GM21723 (cell line): Measurements from ENCODE around the gene DCTN1.
"Not testable (repeated sequence)": the region's sequence is repeated elsewhere in the genome, so short reads cannot be mapped to it uniquely, and the experiment has no call there.

Source experiments
- ATAC-seq: cut with Tn5 transposase; IDR thresholded peaks from one replicate; pipeline ENCODE4 v1.9.1; 2021; ENCODE audit warnings: mild to moderate bottlenecking, moderate library complexity; ENCODE audit not compliant: unreplicated experiment

The DCTN1 gene

DNA sequence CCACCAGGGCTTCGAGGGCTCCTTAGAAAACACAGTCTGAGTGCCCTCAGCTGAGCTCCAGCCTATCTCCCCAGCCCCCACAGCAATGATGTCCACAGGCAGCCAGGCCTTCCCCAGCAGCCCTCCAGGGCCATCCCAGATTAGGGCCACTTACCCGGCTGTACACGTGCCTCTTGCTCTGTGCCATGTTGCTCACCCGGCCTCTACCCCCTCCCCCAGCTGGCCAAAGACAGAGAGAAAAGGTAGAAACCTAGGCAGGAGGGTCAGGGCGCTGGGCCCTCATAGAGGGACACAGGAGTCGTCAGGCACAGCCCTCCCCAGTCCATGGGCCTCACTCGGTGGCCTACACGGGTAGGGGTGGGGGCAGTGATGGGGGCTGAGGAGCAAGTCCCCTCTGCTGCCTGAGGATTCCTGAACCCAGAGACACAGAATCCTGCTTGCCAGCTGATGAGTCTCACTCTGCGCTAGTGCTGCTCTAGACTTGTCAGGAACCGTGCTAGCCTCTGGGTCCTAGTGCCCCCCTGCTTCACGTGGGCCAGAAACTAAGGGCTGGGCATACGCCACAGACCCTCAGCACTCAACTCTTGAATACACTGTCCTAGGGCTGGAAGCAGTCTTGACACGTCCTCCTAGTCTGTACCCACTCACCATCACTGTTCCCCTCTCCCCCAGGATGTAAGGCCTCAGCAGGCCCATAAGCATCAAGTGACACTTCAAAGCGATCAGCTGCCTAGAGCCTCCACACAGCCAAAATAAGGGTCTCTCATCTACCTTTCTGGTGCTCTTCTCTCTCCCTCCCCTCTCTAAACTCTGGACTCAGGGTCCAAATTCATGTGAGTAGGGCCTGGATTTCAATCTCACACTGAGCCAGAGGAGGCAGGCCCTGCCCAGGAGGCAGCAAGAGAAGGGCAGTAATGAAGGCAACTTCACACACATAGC lies at the start of gene DCTN1:
Gene DCTN1 (minus strand): TSS at position 461 of the 939 bp plus-strand sequence. CDS start 274 bp downstream, at position 187.
- ATAC-seq: peak; percentile 57

DNA sequence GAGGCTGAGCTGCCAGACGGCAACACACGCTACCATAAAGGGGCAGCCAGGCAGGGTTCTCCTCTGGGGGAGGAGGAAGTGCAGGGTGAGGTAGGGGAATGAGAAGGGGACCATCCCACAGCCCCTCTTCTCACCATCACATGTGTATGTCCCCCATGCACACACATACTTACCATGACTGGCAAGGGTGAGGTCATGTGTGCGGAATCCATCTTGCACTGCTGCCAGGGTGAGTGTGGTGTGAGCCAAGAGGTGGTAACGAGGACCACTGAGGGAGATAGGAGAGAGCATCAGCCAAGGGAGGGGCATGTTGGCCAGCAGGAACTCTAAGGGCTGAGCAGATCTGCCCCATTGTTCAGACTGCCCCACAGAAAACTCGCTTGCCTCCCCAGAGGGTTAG lies 48.6 kb upstream of the DCTN1 start:
- ATAC-seq: no peak

DNA sequence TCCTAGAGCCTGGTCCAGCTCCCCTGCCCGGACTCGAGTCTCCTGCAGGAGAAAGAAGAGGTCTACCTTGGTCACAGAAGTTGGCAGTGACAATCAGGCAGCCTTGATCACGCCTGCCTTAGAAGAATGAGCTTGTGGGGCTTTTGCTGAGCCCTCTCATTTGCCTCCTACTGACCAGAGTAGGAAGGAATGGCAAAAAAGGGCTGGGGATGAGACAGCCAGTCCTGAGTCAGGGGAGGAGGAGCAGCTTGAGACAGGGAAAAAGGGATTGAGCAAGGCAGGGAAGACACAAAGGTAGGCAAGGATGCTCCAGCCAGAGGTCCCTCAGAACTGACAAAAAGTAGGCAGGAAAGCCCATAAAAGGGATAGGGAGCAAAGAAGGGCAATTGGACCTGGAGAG lies 47.4 kb upstream of the DCTN1 start:
- ATAC-seq: no peak

DNA sequence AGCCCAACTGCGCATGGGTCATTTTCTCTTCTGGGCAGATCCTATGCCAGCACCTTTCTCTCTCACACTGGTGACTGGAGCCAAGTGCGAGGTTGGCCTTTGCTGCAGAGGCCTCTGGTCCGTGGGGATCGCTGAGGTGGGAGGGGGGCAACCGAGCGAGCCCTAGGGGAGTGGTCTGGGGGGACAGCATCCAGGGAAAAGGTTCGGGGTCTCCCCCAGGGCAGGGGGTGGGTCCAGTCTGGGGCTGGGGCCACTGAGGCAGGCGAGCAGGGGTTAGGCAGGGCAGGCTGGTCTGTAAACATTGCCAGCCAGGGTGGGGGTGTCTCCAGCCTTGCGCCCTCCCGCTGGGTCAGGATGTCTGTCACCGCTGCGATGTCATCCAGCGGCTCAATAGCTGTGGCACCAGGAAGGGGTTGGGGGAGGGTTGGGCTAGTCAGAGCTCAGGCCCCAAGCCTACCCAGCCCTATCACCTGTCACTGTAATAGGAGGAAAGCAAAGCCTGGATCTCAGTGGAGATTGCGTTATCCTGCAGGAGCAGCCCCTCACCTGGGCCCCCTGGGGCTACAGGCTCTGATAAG lies 46.2 kb upstream of the DCTN1 start:
- ATAC-seq: no peak

DNA sequence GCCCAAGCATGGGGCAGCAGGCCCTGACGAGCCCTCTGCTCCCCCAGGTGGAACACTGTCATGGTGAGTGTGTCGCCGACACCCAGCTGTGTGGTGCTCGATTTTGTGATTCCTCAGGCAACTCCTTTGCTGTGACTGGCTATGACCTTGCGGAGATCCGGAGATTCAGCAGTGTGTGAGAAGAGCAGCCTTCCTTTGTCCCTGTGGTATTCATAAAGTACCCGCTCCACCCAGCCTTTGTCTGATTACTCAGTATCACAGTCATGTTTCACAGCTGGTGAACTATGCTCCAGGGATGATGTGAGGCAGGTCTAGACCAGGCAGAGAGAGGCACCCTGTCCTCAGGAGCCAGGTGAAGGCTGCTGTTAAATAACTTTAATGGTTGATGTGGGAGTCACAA lies 45.4 kb upstream of the DCTN1 start:
- ATAC-seq: no peak

DNA sequence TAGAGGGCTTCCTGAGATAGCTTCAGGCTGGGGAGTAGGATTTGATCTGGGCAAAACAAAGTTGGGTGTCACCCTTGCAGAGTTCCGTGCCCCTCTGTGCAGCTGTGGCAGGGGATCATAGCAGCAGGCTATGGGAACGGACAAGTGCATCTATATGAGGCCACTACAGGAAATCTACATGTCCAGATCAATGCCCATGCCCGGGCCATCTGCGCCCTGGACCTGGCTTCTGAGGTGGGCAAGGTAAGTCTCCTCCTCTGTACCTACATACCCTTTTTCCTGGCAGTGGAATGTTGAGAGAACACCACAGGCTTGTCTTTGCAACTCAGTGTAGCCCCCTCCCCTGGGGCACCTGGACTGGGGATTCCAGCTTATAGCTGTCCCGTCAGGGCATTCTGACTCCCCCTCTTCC lies 44.9 kb upstream of the DCTN1 start:
- ATAC-seq: no peak

DNA sequence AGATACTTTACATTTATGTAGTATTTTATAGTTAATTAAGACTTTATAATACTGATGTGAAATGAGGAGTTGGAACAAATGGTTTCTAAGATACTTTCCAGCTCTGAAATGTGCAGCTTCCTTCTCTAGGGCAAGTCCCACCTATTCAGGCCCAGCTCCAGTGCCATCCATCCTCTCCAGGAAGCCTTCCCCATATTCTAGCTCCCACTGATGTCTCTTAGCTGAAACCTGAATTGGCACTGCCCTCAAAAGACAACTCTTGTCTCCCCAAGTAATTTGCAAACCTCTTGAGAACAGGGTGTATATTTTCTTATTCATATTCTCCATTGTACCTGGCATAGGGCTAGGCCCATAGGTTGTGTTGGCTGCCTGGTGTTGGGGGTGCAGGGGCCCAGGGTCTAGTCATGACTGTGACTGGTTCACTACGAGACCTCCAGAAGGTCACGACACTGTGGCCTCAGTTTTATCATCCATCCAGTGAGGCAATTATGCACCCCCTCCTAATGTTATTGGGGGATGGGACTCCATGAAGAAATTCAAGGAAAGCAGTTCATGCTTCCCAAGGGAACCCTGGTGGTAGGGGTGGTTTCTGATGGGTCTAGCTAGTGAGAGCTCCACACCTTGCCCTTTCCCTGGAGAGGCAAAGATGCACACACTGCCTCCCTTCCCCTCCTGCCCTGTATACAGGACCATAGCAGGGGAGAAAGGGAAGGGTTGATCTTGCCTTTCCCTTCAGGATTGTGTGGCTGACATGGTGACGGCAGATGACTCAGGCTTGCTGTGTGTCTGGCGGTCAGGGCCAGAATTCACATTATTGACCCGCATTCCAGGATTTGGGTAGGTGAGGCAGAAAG lies 44.3 kb upstream of the DCTN1 start:
- no peak for ATAC-seq

DNA sequence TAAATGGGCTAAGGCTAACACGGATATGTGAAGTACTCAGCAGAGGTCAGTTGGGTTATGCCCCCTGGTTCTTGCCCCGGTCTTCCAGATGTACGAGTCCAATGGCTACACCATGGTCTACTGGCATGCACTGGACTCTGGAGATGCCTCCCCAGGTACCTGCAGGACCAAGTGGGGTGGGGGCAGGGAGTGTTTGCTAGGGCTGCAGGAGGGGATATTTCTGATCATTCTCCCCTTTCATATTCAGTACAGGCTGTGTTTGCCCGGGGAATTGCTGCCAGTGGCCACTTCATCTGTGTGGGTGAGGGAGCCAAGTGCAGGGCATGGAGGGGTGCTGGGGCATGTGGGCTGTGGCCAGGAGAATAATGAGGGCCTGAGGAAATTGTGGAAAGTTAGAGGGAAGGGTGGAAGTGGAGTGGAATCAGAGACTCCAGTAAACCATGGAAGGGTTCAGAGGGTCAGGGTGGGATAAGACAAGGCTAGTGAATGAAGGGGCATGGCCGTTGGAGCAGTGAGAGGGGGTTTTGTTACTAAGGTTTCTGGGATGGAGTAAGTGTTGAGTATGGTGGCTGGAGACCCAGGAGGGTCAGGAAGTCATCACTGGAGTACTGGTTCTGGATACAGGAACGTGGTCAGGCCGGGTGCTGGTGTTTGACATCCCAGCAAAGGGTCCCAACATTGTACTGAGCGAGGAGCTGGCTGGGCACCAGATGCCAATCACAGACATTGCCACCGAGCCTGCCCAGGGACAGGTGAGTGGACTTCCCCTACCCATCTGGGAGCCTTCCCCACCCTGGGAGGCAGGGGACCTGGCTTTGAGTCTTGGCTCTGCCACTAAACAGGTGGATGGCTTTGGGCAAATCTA lies 43.4 kb upstream of the DCTN1 start:
- ATAC-seq: no peak

DNA sequence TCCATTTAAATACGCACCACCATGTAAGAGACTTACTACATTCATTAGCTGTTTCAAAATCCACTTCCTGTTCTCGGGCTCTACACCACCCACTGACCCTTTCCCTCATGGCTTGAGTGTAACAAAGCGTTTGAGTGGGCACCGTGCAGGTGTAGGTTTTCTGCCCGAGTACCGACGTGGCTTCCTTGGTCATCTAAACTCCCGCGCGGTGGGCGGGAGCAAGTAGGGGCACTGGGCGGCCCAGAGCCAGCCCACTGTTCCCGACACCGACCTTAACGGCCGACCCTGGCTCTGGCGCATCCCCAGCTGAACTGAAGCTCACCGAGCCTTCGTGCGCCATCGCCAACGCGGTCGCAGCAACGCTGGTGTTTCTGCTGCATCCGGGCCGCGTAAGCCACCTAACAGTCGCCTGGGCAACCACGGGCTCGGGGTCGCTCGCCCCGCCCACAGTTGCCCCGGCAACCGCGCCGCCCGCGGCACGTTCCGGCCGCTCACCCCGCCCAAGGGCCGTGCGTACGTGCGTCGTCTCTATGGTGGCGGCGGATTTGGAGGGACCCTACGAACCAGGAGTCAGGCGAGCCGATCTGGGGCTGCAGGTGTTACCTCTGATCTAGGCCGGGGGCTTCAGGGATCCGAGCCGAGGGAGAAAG lies 41.2 kb upstream of the DCTN1 start, which contains the start of the genes C2orf81 and WDR54:
Gene C2orf81 (minus strand): TSS at position 399 of the 650 bp plus-strand sequence. CDS start 59 bp downstream, at position 340.
Gene WDR54 (plus strand): TSS at position 510 of the 650 bp plus-strand sequence. CDS start 424 bp downstream, outside the sequence.
- peak; percentile 93 for ATAC-seq

DNA sequence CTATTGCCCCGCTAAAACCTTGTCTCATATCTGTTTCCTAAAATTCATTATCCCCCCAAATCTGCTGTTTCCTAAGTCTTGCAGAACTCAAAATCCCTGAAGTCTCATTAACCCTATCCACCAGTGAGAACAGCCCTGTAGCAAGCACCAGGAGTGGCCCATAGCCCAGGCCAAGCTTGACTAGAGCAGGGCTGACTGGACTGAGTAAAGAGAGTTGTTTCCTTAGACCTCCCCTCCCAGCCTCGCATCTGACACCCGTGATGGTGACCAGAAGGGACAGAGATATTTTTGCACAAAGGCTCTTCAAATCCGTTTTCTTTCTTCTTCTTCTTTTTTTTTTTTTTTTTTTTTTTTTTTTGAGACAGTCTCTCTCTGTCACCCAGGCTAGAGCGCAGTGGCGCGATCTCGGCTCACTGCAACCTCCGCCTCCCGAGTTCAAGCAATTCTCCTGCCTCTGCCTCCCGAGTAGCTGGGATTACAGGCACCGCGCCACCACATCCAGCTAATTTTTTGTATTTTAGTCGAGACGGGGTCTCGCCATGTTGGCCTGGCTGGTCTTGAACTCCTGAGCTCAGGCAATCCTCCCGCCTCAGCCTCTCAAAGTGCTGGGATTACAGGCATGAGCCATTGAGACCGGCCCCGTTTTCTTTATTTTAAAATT lies 40.5 kb upstream of the DCTN1 start:
- ATAC-seq: not testable (repeated sequence)

DNA sequence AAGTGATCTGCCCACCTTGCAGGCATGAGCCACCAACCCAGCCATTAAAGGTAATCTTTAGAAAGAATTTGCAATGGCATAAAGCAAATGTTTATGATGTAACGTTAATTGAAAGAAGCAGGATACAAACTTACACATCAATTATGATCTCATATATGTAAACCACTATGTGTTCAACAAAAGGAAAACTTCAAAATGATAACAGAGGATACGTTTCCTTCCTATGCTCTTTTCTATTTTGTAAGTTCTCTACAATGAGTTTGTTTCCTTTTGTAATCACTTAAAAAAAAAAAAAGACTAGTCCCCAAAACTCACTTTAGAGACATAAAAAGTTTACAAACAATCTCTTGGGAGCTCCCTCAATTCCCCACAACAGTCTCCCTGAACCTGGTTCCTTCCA lies 39.9 kb upstream of the DCTN1 start:
- no peak for ATAC-seq

DNA sequence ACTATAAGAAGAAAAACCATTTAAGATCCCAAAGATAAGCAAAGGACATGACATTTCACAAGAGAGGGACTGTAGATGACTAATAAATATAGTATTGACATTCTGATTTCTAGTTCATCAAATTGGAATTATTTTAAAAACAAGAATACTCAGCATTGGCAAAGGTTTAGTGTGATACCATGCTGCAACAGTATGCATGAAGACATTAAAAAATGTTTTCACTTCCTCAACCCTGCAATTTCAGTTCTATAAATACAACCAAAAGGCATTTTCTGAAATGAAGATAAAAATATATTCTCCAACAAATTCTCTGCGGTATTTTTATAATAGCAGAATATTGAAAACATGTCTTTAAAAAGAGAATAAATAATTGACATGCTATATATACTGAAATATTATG lies 39.2 kb upstream of the DCTN1 start:
- no peak for ATAC-seq

DNA sequence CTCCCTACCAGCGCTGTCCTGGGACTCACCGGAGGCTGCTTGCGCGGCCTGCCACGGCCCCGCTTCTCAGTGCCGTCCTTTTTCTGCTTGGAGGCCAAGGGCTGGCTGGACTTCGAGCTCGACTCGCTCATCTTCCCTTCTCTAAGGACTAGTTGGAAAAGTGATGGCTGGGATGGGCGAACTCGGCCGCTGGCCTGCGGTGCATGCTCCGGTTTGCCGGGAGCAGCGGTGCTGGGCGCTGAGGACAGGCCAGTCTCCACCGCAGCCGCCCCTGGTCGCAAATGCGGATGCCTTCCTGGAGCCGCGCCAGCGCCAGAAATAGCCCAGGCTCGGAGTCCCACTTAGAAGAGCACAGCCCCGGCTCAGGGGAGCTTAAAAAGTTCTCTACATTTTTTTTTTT lies 38.2 kb upstream of the DCTN1 start:
- no peak for ATAC-seq

DNA sequence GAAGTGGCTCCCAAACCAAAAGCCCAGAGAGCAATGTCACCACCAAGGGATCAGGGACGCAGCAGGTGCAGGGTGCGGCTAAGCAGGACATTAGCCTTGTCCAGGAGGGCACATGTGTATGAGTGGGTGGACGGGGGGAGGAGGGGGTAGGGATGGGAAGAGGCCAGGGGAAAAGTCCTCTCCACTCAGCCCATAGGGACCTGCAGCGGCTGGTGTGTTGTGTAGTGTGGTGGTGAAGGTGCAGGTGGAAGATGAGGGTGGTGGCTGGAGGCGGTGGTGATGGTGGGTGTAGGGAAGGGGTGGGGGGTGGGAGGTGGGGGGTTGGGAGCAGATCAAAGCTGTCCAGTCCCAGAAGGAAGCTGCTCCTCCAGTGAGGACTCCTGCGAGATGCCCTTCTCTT lies 37.7 kb upstream of the DCTN1 start:
- no peak for ATAC-seq

DNA sequence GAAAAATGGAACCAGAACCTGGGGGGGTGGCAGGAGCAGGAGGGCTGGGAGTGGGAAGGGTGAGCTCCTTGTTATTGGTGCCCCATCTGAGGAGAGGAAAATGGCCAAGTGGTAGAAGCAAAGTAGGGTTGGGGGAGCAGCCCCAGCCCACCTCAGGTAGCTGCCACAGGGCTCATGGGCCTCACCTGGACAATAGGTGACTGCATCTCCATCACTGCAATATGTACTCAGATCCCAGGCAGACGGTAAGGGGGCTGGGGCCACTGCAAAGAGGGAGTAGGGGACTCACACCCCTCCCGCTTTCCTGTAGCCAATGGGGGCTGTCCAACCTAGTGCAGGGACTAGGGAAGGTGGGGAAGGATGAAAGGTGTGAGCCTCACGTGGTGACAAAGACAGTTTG lies 37.1 kb upstream of the DCTN1 start:
- ATAC-seq: no peak

DNA sequence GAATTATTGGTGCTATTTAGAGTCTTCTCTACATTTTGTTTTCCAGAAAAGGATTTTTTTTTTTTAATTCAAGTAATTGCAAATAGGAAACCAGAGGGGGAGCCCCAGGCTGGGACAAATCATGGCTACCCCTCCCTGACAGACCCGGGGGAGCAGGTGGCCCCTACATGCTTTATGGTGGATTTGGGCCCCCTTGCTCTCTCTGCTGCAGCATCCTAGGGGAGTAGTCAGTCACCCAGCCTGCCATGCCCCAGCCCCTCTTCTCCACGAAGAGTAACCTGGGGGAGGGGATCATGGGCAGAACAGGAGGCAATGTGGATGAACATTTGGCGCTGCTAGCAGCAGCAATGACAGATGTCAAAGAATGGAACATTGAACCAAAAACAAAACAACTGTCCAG lies 36.7 kb upstream of the DCTN1 start:
- no peak for ATAC-seq

DNA sequence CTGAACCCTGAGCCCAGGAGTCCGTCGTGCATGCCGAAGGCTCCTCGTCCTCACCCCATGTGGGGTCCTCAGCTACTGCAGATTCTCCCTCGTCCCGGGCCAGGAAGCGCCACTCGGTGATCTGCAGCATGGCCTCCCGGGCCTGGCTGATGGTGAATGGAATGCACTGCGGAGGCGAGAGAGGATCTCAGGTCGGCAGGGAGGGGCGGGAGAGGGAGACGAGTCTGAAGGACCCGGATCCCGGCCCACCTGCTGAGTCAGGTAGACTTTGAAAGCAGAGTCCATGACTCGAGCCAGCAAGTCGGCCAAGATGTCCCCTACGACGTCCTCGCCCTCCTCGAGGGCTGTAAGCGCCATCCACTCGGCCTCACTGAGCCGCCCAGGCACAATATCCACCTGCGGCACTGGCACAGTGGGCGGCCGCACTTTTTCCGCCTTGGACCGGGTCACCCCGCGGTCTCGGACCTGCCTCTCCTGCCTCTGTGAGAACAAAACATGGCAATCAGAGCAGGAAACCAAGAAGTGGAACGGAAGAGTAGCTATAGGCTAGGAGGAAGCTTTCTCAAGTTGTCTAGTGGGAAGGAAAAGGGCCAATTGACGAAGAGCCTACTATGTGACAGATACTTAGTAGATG lies 35.8 kb upstream of the DCTN1 start:
- no peak for ATAC-seq

DNA sequence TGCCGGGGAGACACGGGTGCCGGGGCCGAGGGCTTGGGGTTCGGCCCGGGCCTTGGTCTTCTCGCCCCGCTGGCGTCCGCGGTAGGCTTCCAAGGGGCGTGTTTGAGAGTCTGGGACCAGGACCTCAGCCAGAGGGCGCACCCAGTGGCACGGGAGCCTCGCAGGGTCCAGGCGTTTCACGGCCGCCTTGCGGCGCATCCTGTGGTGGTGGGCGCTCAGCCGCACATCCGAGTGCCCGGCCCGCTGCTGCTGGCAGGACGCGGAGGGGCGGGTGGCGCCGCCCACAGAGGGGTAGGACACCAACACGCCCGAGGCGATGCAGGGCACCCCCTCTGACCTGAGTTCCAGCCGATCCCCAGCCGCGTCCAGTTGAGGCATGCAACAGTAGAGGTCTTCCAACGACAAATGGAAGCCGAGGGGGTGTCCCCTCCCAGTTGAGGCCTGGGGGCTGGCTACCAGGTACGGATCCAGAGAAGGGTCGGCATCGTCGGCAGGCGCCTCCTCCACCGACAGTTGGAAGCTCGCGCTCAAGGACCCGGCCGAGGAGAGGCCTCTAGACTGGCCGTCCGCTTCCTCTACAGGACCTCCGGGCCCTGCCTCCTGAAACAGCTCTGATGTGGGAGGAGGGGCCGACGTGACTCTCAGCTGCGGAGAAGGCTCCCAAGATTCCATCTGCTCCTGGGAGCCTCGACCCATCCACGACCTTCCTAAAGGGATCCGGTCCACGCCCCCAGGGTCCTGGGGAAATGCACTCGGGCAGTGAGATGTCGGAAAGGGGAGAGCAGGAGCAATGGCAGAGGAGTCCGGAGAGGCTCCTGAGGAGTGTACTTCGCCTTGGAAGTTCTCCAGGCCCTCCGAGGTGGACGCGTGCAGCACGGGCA lies 35.0 kb upstream of the DCTN1 start:
- ATAC-seq: no peak
